SIG-M5 treated with dmso at 0.1 percent for 504 hours (cell line): ENCODE data around the gene FCER1G.

Source experiments
- DNase-seq: peaks from one replicate; lab custom pipeline; 2025; ENCODE audit not compliant: unreplicated experiment; lab: John Stamatoyannopoulos, UW

The FCER1G gene

DNA sequence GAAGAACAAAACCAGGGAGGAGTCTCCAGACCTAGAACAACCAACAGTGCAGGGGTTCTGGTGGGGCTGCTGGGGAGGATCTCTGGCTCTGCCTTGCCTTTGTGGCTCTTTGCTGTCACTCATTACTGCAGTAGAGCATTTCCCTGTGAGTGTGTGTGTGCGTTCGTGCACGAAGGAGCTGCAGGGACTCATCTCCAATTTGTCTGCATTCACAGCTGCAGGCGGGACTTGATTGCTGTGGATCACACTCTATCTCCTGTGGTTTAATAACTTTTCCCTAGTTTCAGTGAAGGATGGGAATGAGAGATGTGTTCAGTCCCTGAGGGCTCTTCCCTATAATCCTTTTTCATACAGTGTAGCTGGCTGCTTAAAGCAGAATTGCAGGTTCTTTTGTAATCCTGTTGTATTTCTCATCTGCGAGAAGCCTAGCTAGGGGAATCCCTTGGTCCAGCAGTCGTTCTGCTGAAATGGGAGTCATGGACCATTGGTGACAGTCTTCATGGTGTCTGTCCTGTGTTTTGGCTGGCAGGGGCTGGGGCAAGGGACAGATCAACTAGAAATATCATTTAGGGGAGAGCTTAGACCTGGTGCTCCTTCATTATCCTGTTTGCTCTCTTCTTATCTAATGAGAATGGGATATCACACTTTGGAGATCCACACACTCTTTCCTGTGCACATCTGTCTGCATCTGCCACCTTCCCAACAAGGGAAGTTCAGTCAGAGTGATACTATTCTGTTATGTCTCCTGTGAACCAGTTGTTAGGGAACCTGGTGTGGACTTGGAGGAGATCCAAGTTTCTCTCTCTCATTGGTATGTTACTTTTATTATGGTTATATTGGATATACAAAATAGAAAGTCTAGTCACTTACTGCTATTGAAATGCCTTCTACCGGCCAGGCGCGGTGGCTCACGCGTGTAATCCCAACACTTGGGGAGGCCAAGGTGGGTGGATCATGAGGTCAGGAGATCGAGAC, 46.5 kb downstream of the FCER1G start:
- no peak for DNase-seq

DNA sequence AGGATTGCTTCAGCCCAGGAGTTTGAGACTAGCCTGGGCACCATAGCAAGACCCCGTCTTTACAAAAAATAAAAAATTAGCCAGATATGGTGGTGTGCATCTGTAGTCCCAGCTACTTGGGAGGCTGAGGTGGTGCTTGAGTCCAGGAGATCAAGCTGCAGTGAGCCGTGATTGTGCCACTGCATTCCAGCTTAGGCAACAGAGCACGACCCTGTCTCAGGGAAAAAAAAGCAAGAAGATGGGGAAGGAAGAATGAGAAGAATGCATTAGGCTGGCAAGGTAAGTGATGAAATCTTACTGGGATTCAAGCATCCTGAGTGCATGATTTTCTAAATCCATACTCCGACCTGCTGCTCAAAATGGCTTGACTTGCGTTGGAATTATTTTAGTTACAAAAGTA, 50.2 kb downstream of the FCER1G start:
- no peak for DNase-seq

DNA sequence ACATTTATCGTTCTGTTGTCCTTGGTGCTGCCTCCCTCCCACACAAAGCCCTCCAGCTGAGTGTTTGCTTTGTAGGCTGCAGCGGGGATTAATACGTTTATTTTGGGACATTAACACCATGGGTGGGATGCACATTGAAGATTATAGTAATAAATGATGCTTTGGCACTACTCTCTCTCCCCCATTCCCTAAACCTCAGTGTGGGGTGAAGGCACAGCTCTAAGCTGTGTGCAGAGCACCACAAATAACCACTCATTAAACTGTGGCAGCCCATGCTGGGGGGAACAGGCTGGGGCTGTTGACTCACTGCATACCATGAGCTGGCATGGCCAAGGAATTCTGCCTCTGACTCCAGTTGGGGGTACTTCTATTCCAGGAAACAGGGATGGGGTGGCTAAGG, 51.1 kb downstream of the FCER1G start:
- DNase-seq = no peak

DNA sequence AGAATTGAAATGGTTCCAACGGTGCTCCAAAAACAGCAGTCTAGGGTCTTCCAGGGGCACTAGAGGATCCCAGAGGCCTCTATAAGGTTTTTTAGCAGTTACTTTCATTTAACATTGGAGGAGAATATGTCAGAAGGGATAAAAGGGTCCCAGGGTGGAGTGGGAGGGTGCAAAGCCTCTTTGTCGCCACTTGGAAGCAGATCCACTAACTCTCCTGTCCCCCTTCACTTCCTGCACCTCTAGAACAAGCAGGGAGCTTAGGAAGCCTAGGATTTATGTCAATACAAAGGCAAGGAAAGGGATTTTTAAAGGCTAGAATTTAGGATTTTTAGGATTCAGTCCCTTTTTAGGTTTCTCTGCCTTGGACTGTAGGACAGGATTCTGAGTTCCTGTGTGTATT, 51.7 kb downstream of the FCER1G start:
- no peak for DNase-seq

DNA sequence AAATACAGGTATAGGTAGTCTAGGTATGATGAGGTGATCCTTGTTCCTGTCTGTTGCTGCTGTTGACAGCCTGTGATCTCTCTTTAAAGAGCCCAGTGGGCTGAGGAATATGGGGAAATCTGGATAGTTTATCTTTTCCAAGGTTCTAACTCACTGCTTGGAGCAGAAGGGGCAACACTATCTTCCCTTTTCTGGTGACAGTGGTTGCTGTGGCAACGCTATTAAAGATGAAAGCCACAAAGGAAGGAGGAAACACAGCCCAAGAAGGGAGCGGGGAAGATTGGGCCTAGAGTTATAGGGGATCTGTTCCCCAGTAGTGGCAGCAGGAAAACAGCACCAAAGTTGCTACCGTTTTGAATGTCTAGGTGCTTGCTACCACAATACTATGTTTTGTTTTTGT, 52.2 kb downstream of the FCER1G start:
- peak; percentile 79 for DNase-seq
